ENCODE results near the gene LRP1-AS. TPM values are rescaled to one million over a fixed set of nuclear protein-coding genes. Genes with fewer than 3 reads are reported as not detected.

The LRP1-AS gene
- total and polyA plus RNA-seq, 10 of the 15 experiments (the other 5 are each of a cell fraction or from before 2014, with no cell fraction given), result not detected

- Histone ChIP-seq H3K79me2 (ENCODE audit: control insufficient read depth, insufficient read depth, low read length) (no peaks in the 10 kb centered on the region), H3K4me1 (ENCODE audit: control insufficient read depth, insufficient read depth, low read length) (no peaks in the 10 kb centered on the region), H3K9me3 (replicated peaks; ENCODE audit: control insufficient read depth, insufficient read depth, low read length) (no peaks in the 10 kb centered on the region), H3K36me3 (ENCODE audit: control insufficient read depth in 2 of 2, insufficient read depth in 2 of 2, low read length in 1 of 2) (no peaks in the 10 kb centered on the region), H3K9ac (ENCODE audit: control insufficient read depth, insufficient read depth, low read length) (no peak overlapping the region), H2AFZ (ENCODE audit: control insufficient read depth, low read depth, low read length) (no peak overlapping the region), H3K27ac (ENCODE audit: control insufficient read depth, insufficient read depth) (no peak overlapping the region), H3K4me2 (ENCODE audit: control insufficient read depth, insufficient read depth) (no peak overlapping the region), H3K4me3 (no peak overlapping the region), H3K27me3 (replicated peaks in 1 of 2; ENCODE audit: control insufficient read depth in 2 of 2, insufficient read depth in 2 of 2, low read length in 1 of 2) (no peaks in the 10 kb centered on the region; a peak in 2 of 4 replicates), H4K20me1 (ENCODE audit: control insufficient read depth, insufficient read depth) (no peaks in the 10 kb centered on the region; the same call in 1 of the 2 replicates)
- 30% methylated on average over 9 of the region's 9 CpGs for WGBS (ENCODE audit: insufficient coverage, insufficient replicate concordance, low lambda C conversion rate, missing lambda C conversion rate)
- TF ChIP-seq MTA3 (IDR thresholded peaks at IDR 0.05; ENCODE audit: borderline replicate concordance, low read length), result no peak
- no peak for TF ChIP-seq TCF3 (IDR thresholded peaks at IDR 0.05; ENCODE audit: borderline replicate concordance, insufficient read depth, low read depth, low read length)
- no peak for TF ChIP-seq ZZZ3 (IDR thresholded peaks at IDR 0.05; ENCODE audit: control insufficient read depth, insufficient read length, low read depth)
- no peak for TF ChIP-seq CHD1 (IDR thresholded peaks at IDR 0.05; ENCODE audit: low read depth, low read length)
- no peak for TF ChIP-seq CBX5 (IDR thresholded peaks at IDR 0.05; ENCODE audit: low read depth)
- no peak for TF ChIP-seq SMARCA5 (IDR thresholded peaks at IDR 0.05)
- TF ChIP-seq RCOR1 (conservative IDR thresholded peaks at IDR 0.05; ENCODE audit: low read depth, low read length), result no peak
- TF ChIP-seq BRCA1 (IDR thresholded peaks at IDR 0.05; ENCODE audit: low read depth, low read length), result no peak
- no peak for TF ChIP-seq ATF2 (IDR thresholded peaks at IDR 0.05; ENCODE audit: low read length)
- TF ChIP-seq EGR1 (IDR thresholded peaks at IDR 0.05; ENCODE audit: borderline replicate concordance in 1 of 2, low read depth in 2 of 2, low read length in 2 of 2), result no peak
- no peak for TF ChIP-seq KLF5 (IDR thresholded peaks at IDR 0.05; ENCODE audit: partially characterized antibody)
- TF ChIP-seq, protein P1, sequence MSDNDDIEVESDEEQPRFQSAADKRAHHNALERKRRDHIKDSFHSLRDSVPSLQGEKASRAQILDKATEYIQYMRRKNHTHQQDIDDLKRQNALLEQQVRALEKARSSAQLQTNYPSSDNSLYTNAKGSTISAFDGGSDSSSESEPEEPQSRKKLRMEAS (IDR thresholded peaks at IDR 0.05; ENCODE audit: low read depth, low read length), result no peak
- TF ChIP-seq IRF4 (IDR thresholded peaks at IDR 0.05; ENCODE audit: low read depth, low read length), result no peak
- TF ChIP-seq SMAD1 (IDR thresholded peaks at IDR 0.05; ENCODE audit: low read depth, partially characterized antibody), result no peak
- TF ChIP-seq, protein P2, sequence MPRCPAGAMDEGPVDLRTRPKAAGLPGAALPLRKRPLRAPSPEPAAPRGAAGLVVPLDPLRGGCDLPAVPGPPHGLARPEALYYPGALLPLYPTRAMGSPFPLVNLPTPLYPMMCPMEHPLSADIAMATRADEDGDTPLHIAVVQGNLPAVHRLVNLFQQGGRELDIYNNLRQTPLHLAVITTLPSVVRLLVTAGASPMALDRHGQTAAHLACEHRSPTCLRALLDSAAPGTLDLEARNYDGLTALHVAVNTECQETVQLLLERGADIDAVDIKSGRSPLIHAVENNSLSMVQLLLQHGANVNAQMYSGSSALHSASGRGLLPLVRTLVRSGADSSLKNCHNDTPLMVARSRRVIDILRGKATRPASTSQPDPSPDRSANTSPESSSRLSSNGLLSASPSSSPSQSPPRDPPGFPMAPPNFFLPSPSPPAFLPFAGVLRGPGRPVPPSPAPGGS (IDR thresholded peaks at IDR 0.05; ENCODE audit: borderline replicate concordance, insufficient read depth, low read depth, low read length, poor library complexity, severe bottlenecking), result no peak
- TF ChIP-seq, protein P3, sequence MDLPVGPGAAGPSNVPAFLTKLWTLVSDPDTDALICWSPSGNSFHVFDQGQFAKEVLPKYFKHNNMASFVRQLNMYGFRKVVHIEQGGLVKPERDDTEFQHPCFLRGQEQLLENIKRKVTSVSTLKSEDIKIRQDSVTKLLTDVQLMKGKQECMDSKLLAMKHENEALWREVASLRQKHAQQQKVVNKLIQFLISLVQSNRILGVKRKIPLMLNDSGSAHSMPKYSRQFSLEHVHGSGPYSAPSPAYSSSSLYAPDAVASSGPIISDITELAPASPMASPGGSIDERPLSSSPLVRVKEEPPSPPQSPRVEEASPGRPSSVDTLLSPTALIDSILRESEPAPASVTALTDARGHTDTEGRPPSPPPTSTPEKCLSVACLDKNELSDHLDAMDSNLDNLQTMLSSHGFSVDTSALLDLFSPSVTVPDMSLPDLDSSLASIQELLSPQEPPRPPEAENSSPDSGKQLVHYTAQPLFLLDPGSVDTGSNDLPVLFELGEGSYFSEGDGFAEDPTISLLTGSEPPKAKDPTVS (IDR thresholded peaks at IDR 0.05; ENCODE audit: low read depth, low read length), result no peak
- no peak for TF ChIP-seq MEF2A (IDR thresholded peaks at IDR 0.05; ENCODE audit: insufficient read depth, low read depth, low read length)
- RAD21 ChIA-PET (ENCODE audit: unreplicated experiment), result interaction anchor here (1.0 to 2.7 kb wide), 2 partner anchors 69 to 116 kb away, joined by 6 to 9 read pairs; partner anchors contain the start of gene STAT6
- DNase-seq (ENCODE audit: low read depth, low spot score) (no peak), ATAC-seq (no peak), FAIRE-seq (no peak)
- POLR2A ChIA-PET, result interaction anchor here (1.4 kb wide), 1 partner anchor 107 kb away, joined by 4 read pairs; no protein-coding TSS in a partner anchor
- intact Hi-C loops (cut with micrococcal nuclease; ENCODE audit: unreplicated experiment), result no loop called here
- no TSS peak for BruUV-seq (replicated peaks)
- SMC1A ChIA-PET (ENCODE audit: uncharacterized antibody, unreplicated experiment), result interaction anchor here (1.3 to 4.0 kb wide), 3 partner anchors 55 to 112 kb away, joined by 5 to 36 read pairs (median 14); partner anchors contain the start of genes LRP1 and STAT6
- in situ Hi-C loops (cut with MboI), result loop anchor here (5.0 kb wide), 1 partner anchor 59 kb away; no protein-coding TSS in a partner anchor
- CTCF ChIA-PET, result interaction anchor here (1.0 to 10.4 kb wide), 6 partner anchors 23 to 154 kb away, joined by 3 to 159 read pairs (median 4); partner anchors contain the start of gene LRP1
Observed at GRCh38 chr12:57181072-57181471, 33.7 kb upstream of the LRP1-AS start.

All from GM12878 (cell line).